RWPE2 (cell line): ENCODE data around the gene HDGFL2.

ENCODE experiments used
- ATAC-seq: fragments of 200-7000 bp; cut with Tn5 transposase; 3 replicates; pipeline ENCODE4 v1.9.1; 2021; ENCODE audit warnings: low read depth
- DNase-seq: peaks from one replicate; pipeline ENCODE4 v3.0.0-alpha.2; 2020; ENCODE audit warnings: low spot score
- H3K27ac ChIP-seq: fragments of 450-650 bp; 2 replicates; pipeline ENCODE4 v1.5.1; 2017; ENCODE audit warnings: mild to moderate bottlenecking; ENCODE audit not compliant: poor library complexity, severe bottlenecking
- H3K27me3 ChIP-seq: fragments of 250-450 bp; sonication (Bioruptor Pico); 2 replicates; pipeline ENCODE4 v1.5.1; 2021; ENCODE audit warnings: mild to moderate bottlenecking, moderate library complexity; ENCODE audit not compliant: insufficient read depth, poor library complexity, severe bottlenecking
- H3K36me3 ChIP-seq: fragments of 250-450 bp; sonication (Bioruptor Pico); 2 replicates; pipeline ENCODE4 v1.5.1; 2020; ENCODE audit warnings: low read depth, mild to moderate bottlenecking, moderate library complexity
- H3K4me1 ChIP-seq: fragments of 250-450 bp; sonication (Bioruptor Pico); 2 replicates; pipeline ENCODE4 v1.5.1; 2021; ENCODE audit warnings: mild to moderate bottlenecking, moderate library complexity; ENCODE audit not compliant: insufficient read depth, poor library complexity, severe bottlenecking
- H3K4me3 ChIP-seq: fragments of 250-450 bp; sonication (Bioruptor Pico); 2 replicates; pipeline ENCODE4 v1.5.1; 2021; ENCODE audit warnings: mild to moderate bottlenecking, moderate library complexity; ENCODE audit not compliant: severe bottlenecking
- H3K9me3 ChIP-seq: fragments of 250-450 bp; sonication (Bioruptor Pico); 2 replicates; pipeline ENCODE4 v1.5.1; 2021; ENCODE audit warnings: mild to moderate bottlenecking, moderate library complexity; ENCODE audit not compliant: severe bottlenecking
- TF ChIP-seq, protein P1 (sequence below): fragments of 450-650 bp; IDR thresholded peaks from one replicate; pipeline ENCODE4 v1.5.1; 2017; ENCODE audit warnings: mild to moderate bottlenecking, moderate library complexity; ENCODE audit not compliant: poor library complexity, severe bottlenecking

HDGFL2 gene

DNA sequence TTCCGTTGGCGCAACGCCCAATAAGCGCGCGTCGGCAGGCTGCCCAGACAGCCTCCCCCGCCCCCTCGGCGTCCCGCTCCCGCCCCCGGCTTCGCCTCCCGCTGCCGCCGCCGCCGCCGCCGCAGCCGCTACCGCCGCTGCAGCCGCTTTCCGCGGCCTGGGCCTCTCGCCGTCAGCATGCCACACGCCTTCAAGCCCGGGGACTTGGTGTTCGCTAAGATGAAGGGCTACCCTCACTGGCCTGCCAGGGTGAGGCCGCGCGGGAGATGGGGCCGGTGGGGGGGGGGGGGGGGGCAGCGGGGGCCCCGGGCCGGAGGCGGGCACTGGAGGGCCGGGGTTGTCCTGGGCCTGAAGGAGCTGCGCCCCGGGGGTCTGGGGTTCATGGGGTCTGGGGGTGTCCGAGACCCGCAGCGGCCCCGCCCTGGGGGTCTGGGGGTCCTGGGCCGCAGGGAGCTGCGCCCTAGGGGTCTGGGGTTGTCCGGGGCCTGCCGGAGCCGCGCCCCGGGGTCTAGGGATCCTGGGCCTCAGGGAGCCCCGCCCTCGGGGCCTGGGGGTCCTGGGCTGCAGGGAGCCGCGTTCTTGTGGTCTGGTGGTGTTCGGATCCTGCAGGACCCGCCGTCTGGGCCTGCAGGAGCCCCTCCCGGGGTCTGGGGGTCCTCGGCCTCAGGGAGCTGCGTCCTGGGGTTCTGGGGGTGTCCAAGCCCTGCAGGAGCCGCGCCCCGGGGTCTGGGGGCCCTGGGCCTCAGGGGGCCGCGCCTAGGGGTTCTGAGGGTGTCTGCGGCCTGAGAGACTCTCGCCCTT, at the start of gene HDGFL2:
HDGFL2 (plus strand) TSS at position 124 of the 801 bp plus-strand sequence; CDS start at position 178, 54 bp downstream.
- TF ChIP-seq, protein P1, sequence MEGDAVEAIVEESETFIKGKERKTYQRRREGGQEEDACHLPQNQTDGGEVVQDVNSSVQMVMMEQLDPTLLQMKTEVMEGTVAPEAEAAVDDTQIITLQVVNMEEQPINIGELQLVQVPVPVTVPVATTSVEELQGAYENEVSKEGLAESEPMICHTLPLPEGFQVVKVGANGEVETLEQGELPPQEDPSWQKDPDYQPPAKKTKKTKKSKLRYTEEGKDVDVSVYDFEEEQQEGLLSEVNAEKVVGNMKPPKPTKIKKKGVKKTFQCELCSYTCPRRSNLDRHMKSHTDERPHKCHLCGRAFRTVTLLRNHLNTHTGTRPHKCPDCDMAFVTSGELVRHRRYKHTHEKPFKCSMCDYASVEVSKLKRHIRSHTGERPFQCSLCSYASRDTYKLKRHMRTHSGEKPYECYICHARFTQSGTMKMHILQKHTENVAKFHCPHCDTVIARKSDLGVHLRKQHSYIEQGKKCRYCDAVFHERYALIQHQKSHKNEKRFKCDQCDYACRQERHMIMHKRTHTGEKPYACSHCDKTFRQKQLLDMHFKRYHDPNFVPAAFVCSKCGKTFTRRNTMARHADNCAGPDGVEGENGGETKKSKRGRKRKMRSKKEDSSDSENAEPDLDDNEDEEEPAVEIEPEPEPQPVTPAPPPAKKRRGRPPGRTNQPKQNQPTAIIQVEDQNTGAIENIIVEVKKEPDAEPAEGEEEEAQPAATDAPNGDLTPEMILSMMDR: no peak
- H3K36me3 ChIP-seq: peaks cover 5% of the 10 kb centered on the region; the same call in 1 of the 2 replicates
- no peaks in the 10 kb centered on the region for H3K27me3 ChIP-seq
- H3K9me3 ChIP-seq: no peaks in the 10 kb centered on the region
- ATAC-seq: no peak
- peak within 1 kb of the TSS; percentile 43 for H3K4me3 ChIP-seq
- DNase-seq: no peak
- H3K4me1 ChIP-seq: no peaks in the 10 kb centered on the region
- H3K27ac ChIP-seq: peak within 1 kb of the TSS; percentile 74

DNA sequence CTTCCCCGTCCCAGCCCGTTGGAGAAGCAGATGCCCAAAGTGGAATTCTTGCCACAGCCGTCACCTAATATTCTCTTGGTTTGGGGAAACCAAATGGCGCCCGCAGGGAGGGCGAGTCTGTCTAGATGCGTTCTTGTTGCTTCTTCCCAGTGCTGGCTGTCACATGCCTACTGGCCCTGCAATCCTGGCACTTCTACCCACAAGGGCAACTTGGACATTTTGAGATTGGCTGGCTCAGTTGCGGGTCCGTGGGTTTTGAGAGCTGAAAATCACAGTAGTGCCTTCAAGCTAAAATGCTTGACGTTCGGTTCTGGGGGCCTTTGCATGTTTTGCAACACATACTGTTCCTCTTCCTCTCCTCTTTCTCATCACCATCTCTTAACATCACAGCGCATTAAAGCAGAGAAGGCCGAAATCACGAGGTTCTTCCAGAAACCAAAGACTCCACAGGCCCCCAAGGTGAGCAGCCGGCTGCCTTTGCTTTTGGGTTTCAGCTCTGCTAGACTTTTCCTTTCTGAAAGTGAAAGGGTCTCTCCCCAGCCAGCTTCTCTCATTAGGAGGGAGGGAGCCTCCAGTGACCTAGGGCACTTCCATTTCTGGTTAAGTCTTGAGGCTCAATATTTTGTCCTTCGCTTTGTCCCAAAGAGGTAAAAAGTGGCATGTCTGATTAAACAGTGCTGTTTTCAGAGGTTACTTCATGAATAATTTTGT, 48.5 kb upstream of the HDGFL2 start:
- no peak for ATAC-seq
- TF ChIP-seq, protein P1: no peak
- H3K9me3 ChIP-seq: no peaks in the 10 kb centered on the region
- no peaks in the 10 kb centered on the region for H3K27me3 ChIP-seq
- DNase-seq: no peak
- no peak overlapping the region for H3K4me3 ChIP-seq
- no peak overlapping the region for H3K27ac ChIP-seq
- no peaks in the 10 kb centered on the region for H3K4me1 ChIP-seq
- H3K36me3 ChIP-seq: peaks cover 79% of the 10 kb centered on the region

DNA sequence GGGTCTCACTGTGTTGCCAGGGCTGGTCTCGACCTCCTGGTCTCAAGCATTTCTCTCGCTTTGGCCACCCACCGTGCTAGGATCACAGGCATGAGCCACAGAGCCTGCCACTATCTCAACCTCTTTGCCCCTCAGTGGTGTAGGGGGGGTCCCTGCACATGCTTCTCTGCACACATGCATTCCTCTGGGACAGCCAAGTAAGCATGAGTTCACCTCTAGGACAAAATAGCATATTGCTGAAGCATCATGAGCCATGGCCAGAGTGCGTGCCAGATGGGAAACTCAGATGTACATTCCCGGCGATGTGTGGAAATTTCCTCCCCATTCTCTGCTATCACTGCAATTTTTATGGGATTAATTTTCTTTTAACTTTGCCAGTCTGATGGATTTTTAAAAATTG, 46.6 kb upstream of the HDGFL2 start:
- Histone ChIP-seq H3K9me3 (no peaks in the 10 kb centered on the region), H3K4me1 (no peaks in the 10 kb centered on the region), H3K36me3 (peaks cover 81% of the 10 kb centered on the region), H3K4me3 (no peak overlapping the region), H3K27me3 (no peaks in the 10 kb centered on the region), H3K27ac (no peak overlapping the region)
- ATAC-seq: no peak
- DNase-seq: no peak
- TF ChIP-seq, protein P1: no peak

DNA sequence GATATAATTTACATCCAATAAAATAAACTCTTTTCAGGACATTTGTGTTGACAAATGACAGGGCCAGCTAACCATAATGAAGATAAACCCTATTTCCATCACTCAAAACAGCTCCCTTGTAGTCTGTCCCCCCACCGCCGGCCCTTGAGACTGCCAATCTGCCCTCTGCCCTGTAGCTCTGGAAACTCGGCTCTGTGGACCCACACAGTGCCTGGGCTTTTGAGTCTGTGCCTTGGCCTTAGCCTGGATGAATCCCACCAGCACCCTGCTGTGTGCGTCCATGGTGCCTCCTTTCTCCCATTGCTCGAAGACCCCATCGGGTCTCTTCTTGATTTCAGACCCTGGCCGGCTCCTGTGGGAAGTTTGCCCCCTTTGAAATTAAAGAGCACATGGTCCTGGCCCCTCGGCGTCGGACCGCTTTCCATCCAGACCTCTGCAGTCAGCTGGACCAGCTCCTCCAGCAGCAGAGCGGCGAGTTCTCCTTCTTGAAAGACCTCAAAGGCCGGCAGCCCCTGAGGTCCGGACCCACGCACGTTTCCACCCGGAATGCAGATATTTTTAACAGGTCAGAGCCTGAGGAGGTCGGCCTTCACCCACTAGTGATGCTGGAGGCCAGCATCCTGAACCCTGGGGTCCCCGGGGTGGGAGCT, 43.6 kb upstream of the HDGFL2 start:
- peaks cover 80% of the 10 kb centered on the region for H3K36me3 ChIP-seq
- no peak overlapping the region for H3K27ac ChIP-seq
- no peaks in the 10 kb centered on the region for H3K27me3 ChIP-seq
- TF ChIP-seq, protein P1: no peak
- ATAC-seq (no peak), DNase-seq (no peak)
- H3K4me1 ChIP-seq: no peaks in the 10 kb centered on the region
- H3K4me3 ChIP-seq: no peak overlapping the region
- H3K9me3 ChIP-seq: no peaks in the 10 kb centered on the region
